SK-MEL-5 (cell line): Measurements from ENCODE around the gene TEX10. TPM values are rescaled to one million over a fixed set of nuclear protein-coding genes. Genes with fewer than 3 reads are reported as not detected.

ENCODE experiments used
- DNase-seq: peaks from one replicate; pipeline ENCODE4 v3.0.0-alpha.2; 2016; ENCODE audit warnings: low read depth, low spot score
- in situ Hi-C: cut with HindIII; loops from 2 replicates; pipeline ENCODE4 v1.10.0; 2016; ENCODE audit warnings: low sequenced_read_pairs, high pct_unique_total_duplicates, low pct_unique_long_range_greater_than_20kb
- total RNA-seq: library from RNA; depleted of rRNA; stranded (reverse); fragments of >200 nt; shearing (Covaris generic); gene quantifications from 2 replicates; pipeline ENCODE4 v1.2.3, GENCODE V29; 2014

Gene TEX10
- total RNA-seq, 1 experiment from 2014 or later = 64.9 TPM

GRCh38 chr9:100295240-100295639 lies 57.5 kb downstream of the TEX10 start:
- in situ Hi-C loops = no loop called here
- DNase-seq = no peak

DNA sequence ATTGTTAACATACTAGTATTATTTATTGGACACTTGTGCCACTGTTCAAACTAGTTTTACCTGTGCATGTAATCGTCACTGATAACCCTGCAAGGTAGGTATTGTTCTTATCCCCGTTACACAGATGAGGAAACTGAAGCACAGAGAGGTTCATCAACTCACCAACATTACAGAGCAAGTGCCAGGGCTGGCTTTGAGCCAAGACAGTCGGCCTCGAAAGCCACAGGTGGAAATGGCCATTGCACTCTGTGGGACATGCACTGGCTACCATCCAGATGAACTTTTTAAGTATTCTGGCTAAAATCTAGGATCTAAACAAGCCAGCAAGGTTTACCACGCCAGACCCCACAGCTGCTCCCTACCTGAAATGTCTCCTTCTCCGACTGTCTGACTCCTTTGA lies 57.9 kb downstream of the TEX10 start:
- no peak for DNase-seq
- in situ Hi-C loops = no loop called here

- no peak for DNase-seq
- in situ Hi-C loops = no loop called here
Observed at GRCh38 chr9:100294341-100294740, 58.4 kb downstream of the TEX10 start.

DNA sequence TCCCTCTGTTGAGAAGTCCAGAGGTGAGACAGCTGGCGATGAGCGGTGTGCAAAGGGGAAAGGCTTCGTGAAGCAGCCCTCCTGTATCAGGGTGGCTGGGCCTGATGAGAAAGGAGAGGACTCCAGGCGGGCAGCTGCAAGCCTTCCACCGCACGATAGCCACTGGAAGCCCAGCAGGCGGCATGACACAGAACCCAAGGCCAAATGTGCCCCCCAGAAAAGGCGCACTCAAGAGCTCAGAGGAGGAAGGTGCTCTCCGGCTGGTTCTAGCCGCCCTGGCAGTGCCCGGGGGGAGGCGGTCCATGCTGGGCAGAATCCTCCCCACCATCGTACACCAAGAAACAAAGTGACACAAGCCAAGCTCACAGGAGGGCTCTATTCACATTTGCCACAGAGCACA lies 60.3 kb downstream of the TEX10 start:
- in situ Hi-C loops = no loop called here
- no peak for DNase-seq

GRCh38 chr9:100290714-100291113 lies 62.0 kb downstream of the TEX10 start:
- in situ Hi-C loops = no loop called here
- no peak for DNase-seq

GRCh38 chr9:100287186-100287585 lies 65.6 kb downstream of the TEX10 start:
- no peak for DNase-seq
- in situ Hi-C loops = no loop called here

DNA sequence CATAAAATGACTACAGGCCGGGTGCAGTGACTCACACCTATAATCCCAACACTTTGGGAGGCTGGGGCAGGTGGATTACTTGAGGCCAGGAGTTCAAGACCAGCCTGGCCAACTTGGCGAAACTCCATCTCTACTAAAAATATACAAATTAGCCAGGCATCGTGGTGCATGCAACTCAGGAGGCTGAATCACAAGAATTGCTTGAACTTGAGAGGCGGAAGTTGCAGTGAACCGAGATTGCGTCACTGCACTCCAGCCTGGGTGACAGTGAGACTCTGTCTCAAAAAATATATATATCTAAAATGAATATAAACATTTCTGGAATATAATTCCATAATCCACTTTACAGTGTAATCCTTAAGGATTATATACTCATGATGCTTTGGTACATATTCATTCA lies 66.5 kb downstream of the TEX10 start:
- in situ Hi-C loops = no loop called here
- DNase-seq = no peak

GRCh38 chr9:100285601-100286000 lies 67.1 kb downstream of the TEX10 start:
- no peak for DNase-seq
- in situ Hi-C loops = no loop called here

DNA sequence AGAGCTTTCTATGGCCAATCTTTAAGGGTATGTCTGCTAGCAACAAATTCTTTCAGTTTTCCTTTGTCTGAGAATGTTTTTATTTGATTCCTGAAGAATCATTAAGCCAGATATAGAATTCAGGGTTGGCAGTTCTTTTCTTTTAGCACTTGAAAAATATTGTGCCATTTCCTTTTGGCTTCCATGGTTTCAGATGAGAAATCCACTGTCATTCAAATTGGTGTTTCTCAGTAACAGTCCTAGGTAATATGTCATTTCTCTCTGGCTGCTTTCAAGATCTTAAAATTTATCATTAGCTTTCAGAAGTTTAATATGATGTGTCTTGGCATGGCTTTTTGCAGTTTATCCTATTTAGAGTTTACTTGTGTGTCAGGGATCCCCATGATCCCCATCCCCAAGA lies 67.7 kb downstream of the TEX10 start:
- in situ Hi-C loops = no loop called here
- DNase-seq = no peak

- in situ Hi-C loops = no loop called here
Observed at GRCh38 chr9:100284247-100284646, 68.5 kb downstream of the TEX10 start.

GRCh38 chr9:100282388-100282719 lies 70.4 kb downstream of the TEX10 start:
- in situ Hi-C loops = no loop called here

More at GRCh38 chr9:100284247-100284646, 68.5 kb downstream of the TEX10 start:
- DNase-seq = no peak

GRCh38 chr9:100281676-100282387 lies 70.9 kb downstream of the TEX10 start:
- in situ Hi-C loops = no loop called here
- peak; percentile 11 for DNase-seq

More at GRCh38 chr9:100282388-100282719, 70.4 kb downstream of the TEX10 start:
- no peak for DNase-seq

GRCh38 chr9:100281066-100281465 lies 71.7 kb downstream of the TEX10 start:
- DNase-seq = no peak
- in situ Hi-C loops = no loop called here

DNA sequence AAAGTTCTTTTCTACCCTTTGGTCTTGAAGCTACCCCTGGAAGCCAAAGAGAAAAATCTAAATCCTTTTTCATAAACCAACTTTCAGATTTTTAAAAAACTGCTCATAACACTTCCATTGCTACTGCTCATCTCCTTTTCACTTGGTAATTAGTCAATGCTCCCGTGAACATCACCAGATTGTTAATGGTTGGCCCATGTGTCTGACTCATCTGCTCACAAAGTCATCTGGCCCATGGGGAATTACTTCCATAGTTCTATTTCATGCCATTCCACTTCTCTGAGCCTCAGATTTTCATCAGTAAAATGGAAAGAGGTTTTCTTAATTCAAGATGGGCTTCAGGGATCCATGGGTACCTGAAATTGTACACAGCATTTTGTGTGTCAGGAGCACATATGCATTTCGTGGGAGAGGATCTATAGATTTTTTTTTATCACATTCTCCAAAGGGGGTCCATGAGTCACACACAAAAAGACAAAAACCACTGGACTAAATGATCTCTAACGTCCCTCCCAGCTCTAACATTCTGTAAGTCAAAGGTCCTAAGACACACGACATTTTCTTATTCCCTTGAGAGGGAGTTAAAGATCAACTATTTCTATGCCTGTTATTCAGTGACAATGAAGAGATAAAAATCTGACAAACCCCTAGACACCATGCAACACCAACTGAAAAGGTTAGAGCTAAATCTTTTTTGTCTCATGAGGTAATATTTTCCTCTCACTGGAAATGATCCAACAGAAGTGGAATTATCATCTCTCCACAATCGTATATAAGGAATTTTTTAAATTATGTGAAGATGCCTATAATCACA lies 75.4 kb downstream of the TEX10 start:
- in situ Hi-C loops = no loop called here
- DNase-seq = peak; percentile 33

- peak; percentile 15 for DNase-seq
Observed at GRCh38 chr9:100269656-100270055, 83.1 kb downstream of the TEX10 start.

DNA sequence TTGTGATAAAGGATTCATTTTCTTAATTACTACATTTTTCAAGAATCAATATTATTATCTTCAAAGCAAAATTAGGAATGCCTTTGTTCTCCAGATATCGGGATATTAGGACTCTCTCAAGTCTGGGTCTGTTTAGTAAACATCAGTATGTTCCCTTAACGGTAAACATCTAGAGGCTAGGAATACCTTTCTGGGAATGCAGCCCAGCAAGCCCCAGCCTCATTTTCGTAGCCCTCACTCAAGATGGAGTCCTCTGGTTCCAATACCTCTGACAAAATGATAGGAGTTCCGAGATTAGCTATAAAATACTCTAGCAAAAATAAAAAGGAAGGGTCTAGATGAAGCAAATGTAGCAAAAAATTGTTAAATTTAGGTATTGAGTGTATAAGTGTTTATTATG lies 84.5 kb downstream of the TEX10 start:
- in situ Hi-C loops = no loop called here
- DNase-seq = no peak

More at GRCh38 chr9:100269656-100270055, 83.1 kb downstream of the TEX10 start:
- in situ Hi-C loops = no loop called here

DNA sequence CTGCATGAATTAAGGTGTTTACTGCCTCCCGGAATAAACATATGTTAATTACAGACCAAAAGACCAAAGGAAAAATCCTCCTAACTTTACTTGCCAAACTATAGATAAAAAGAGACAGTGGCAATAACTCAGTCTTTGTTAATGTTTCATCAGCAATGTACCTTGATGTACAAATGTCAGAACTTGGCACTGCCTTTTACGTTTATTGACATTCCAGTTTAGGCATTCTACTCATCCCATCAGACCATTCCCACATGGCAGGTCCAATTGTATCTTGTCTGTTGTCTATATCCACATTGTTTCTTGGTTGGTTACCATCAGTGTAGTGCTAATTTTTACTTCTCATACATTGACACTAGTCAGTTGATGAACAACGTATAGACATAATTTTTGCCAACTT lies 85.5 kb downstream of the TEX10 start:
- in situ Hi-C loops = no loop called here
- no peak for DNase-seq
